GM12892 (cell line): ENCODE results near the gene ARL11.

ENCODE experiments used
- POLR2A ChIP-seq: IDR thresholded peaks from 2 replicates; pipeline ENCODE4 v1.6.1; 2011; ENCODE audit warnings: low read depth, low read length, control low read depth
- POLR2AphosphoS5 ChIP-seq: IDR thresholded peaks from 2 replicates; pipeline ENCODE4 v1.6.1; 2011; ENCODE audit warnings: low read depth, low read length, control low read depth

- TF ChIP-seq POLR2AphosphoS5 (no peak), POLR2A (no peak)
These were observed 10.4 kb downstream of the ARL11 start for GRCh38 chr13:49638744-49639072.
